SK-N-SH (cell line): ENCODE data around the gene EPHB2. TPM values are rescaled to one million over a fixed set of nuclear protein-coding genes. Genes with fewer than 3 reads are reported as not detected.

Experiments used
- CTCF ChIA-PET: fragments of 300-600, 350-600 bp; formaldehyde crosslinking; extraction: SDS; loops from one replicate; lab custom pipeline; 2021; lab: Yijun Ruan, JAX
- POLR2A ChIA-PET: fragments of 350-600 bp; sonication (Branson Sonifier 250); formaldehyde crosslinking; extraction: SDS; loops from one replicate; lab custom pipeline; 2020; ENCODE audit warnings: antibody characterized with exemption, inconsistent platforms; lab: Yijun Ruan, JAX
- DNase-seq: peaks from one replicate; pipeline ENCODE4 v3.0.0; 2012
- H2AFZ ChIP-seq: fragments of 200-600 bp; sonication (generic); 2 replicates; pipeline ENCODE4 v1.8.1; 2016; ENCODE audit warnings: antibody characterized with exemption, mild to moderate bottlenecking, low read depth
- H3F3A ChIP-seq: fragments of 200-600 bp; sonication (generic); replicated peaks from 2 replicates; pipeline ENCODE3; 2016; ENCODE audit warnings: antibody characterized with exemption, mild to moderate bottlenecking; ENCODE audit not compliant: insufficient read depth
- H3K27ac ChIP-seq, 2 experiments: fragments of 200-500 bp in 1 of 2; fragments of 200-600 bp in 1 of 2; sonication (Bioruptor generic) in 1 of 2; sonication (generic), shearing (Covaris generic) in 1 of 2; 2 replicates each; pipeline versions ENCODE4 v1.5.1 to v1.6.1; 2014 to 2016; ENCODE audit warnings: low read depth in 2 of 2, inconsistent platforms in 1 of 2, low read length in 1 of 2, mild to moderate bottlenecking in 1 of 2, mixed read lengths in 1 of 2
- H3K27me3 ChIP-seq: fragments of 200-600 bp; sonication (generic), shearing (Covaris generic); 2 replicates; pipeline ENCODE4 v1.6.1; 2016; ENCODE audit warnings: mixed run types; ENCODE audit not compliant: insufficient read depth
- H3K36me3 ChIP-seq, 2 experiments: fragments of 200-500 bp in 1 of 2; fragments of 200-600 bp in 1 of 2; sonication (Bioruptor generic) in 1 of 2; sonication (generic) in 1 of 2; replicated peaks in 1 of 2; 2 replicates each; pipeline versions ENCODE3 to v1.5.1; 2014 to 2016; ENCODE audit warnings: low read length in 1 of 2, mild to moderate bottlenecking in 1 of 2; ENCODE audit not compliant: insufficient read depth in 2 of 2, control insufficient read depth in 1 of 2
- H3K4me1 ChIP-seq, 2 experiments: fragments of 200-500 bp in 1 of 2; fragments of 200-600 bp in 1 of 2; sonication (Bioruptor generic) in 1 of 2; sonication (generic), shearing (Covaris generic) in 1 of 2; 2 replicates each; pipeline versions ENCODE4 v1.5.1 to v1.6.1; 2014 to 2016; ENCODE audit warnings: low read depth in 1 of 2, low read length in 1 of 2, mixed run types in 1 of 2; ENCODE audit not compliant: insufficient read depth in 2 of 2, control insufficient read depth in 1 of 2
- H3K4me2 ChIP-seq: fragments of 200-600 bp; sonication (generic), shearing (Covaris generic); 2 replicates; pipeline ENCODE4 v1.6.1; 2017; ENCODE audit warnings: mixed run types
- H3K4me3 ChIP-seq, 2 experiments: fragments of 200-500 bp in 1 of 2; fragments of 200-600 bp in 1 of 2; sonication (Bioruptor generic) in 1 of 2; sonication (generic), shearing (Covaris generic) in 1 of 2; 2 replicates each; pipeline versions ENCODE4 v1.5.1 to v1.8.1; 2014 to 2016; ENCODE audit warnings: low read depth in 2 of 2, inconsistent platforms in 1 of 2, low read length in 1 of 2, mild to moderate bottlenecking in 1 of 2, mixed read lengths in 1 of 2, moderate library complexity in 1 of 2
- H3K79me2 ChIP-seq: fragments of 200-600 bp; sonication (generic); 2 replicates; pipeline ENCODE4 v1.8.1; 2017; ENCODE audit warnings: mild to moderate bottlenecking; ENCODE audit not compliant: insufficient read depth
- H3K9ac ChIP-seq: fragments of 200-600 bp; sonication (generic); 2 replicates; pipeline ENCODE4 v1.6.1; 2017; ENCODE audit warnings: mixed run types
- H3K9me2 ChIP-seq: fragments of 200-600 bp; sonication (generic); 2 replicates; pipeline ENCODE4 v1.6.1; 2017; ENCODE audit warnings: mixed run types
- H3K9me3 ChIP-seq: fragments of 200-600 bp; sonication (generic); 2 replicates; pipeline ENCODE4 v1.6.1; 2017; ENCODE audit warnings: mixed run types, mild to moderate bottlenecking, moderate library complexity
- H4K20me1 ChIP-seq: fragments of 200-600 bp; sonication (generic); 2 replicates; pipeline ENCODE4 v1.6.1; 2017; ENCODE audit warnings: mild to moderate bottlenecking, mixed run types; ENCODE audit not compliant: insufficient read depth
- ELF1 ChIP-seq: IDR thresholded peaks from 2 replicates; pipeline ENCODE4 v1.4.0; 2012
- EP300 ChIP-seq, 2 experiments: IDR thresholded peaks; 2 replicates each; pipeline versions ENCODE4 v1.4.0 to v1.6.1; 2012; ENCODE audit warnings: borderline replicate concordance in 1 of 2, low read depth in 1 of 2, low read length in 1 of 2
- EZH2phosphoT487 ChIP-seq: fragments of 200-600 bp; sonication (generic); IDR thresholded peaks from 2 replicates; pipeline ENCODE4 v1.6.1; 2017; ENCODE audit warnings: low read depth, mixed run types, mild to moderate bottlenecking, antibody characterized with exemption, moderate library complexity, borderline replicate concordance
- FOSL2 ChIP-seq: IDR thresholded peaks from 2 replicates; pipeline ENCODE4 v1.4.0; 2012; ENCODE audit warnings: low read depth, mild to moderate bottlenecking, moderate library complexity, borderline replicate concordance
- FOXM1 ChIP-seq: IDR thresholded peaks from 2 replicates; pipeline ENCODE4 v1.4.0; 2012; ENCODE audit warnings: low read depth, mild to moderate bottlenecking
- GABPA ChIP-seq: IDR thresholded peaks from 2 replicates; pipeline ENCODE4 v1.4.0; 2012; ENCODE audit warnings: low read depth, mild to moderate bottlenecking
- GATA2 ChIP-seq: sonication (generic); formaldehyde crosslinking; IDR thresholded peaks from 2 replicates; pipeline ENCODE4 v1.5.0; 2020; ENCODE audit warnings: mild to moderate bottlenecking, missing genetic modification reagents
- IRF3 ChIP-seq: fragments of 150-350 bp; IDR thresholded peaks from 2 replicates; pipeline ENCODE4 v1.6.1; 2016; ENCODE audit warnings: mild to moderate bottlenecking, low read depth, low read length
- MAX ChIP-seq: IDR thresholded peaks from 2 replicates; pipeline ENCODE4 v1.4.0; 2012; ENCODE audit warnings: low read depth
- MEF2A ChIP-seq: IDR thresholded peaks from 2 replicates; pipeline ENCODE4 v1.4.0; 2012; ENCODE audit warnings: low read depth, borderline replicate concordance
- MXI1 ChIP-seq: IDR thresholded peaks from 2 replicates; pipeline ENCODE4 v1.6.1; 2012; ENCODE audit warnings: mild to moderate bottlenecking, low read depth, low read length, improper control_type of control experiment
- NFIC ChIP-seq: IDR thresholded peaks from 2 replicates; pipeline ENCODE4 v1.4.0; 2012; ENCODE audit warnings: borderline replicate concordance
- POLR2AphosphoS5 ChIP-seq: IDR thresholded peaks from 2 replicates; pipeline ENCODE4 v1.6.1; 2012; ENCODE audit warnings: low read depth, low read length
- RCOR1 ChIP-seq: fragments of 150-350 bp; IDR thresholded peaks from 2 replicates; pipeline ENCODE4 v1.6.1; 2017; ENCODE audit warnings: antibody characterized with exemption, low read length
- RXRA ChIP-seq: IDR thresholded peaks from 2 replicates; pipeline ENCODE4 v1.4.0; 2012; ENCODE audit warnings: low read depth, mild to moderate bottlenecking, borderline replicate concordance
- SIN3A ChIP-seq: IDR thresholded peaks from 2 replicates; pipeline ENCODE4 v1.6.1; 2012; ENCODE audit warnings: low read depth, mild to moderate bottlenecking, low read length, moderate library complexity, borderline replicate concordance
- SMC3 ChIP-seq: IDR thresholded peaks from 2 replicates; pipeline ENCODE4 v1.6.1; 2012; ENCODE audit warnings: low read depth, low read length, improper control_type of control experiment
- TAF1 ChIP-seq: IDR thresholded peaks from 2 replicates; pipeline ENCODE4 v1.6.1; 2012; ENCODE audit warnings: low read depth, mild to moderate bottlenecking, low read length, moderate library complexity, borderline replicate concordance
- TCF12 ChIP-seq: IDR thresholded peaks from 2 replicates; pipeline ENCODE4 v1.4.0; 2012
- TEAD4 ChIP-seq: IDR thresholded peaks from 2 replicates; pipeline ENCODE4 v1.4.0; 2012; ENCODE audit warnings: mild to moderate bottlenecking, borderline replicate concordance; ENCODE audit not compliant: insufficient read depth
- USF1 ChIP-seq: IDR thresholded peaks from 2 replicates; pipeline ENCODE4 v1.4.0; 2012; ENCODE audit warnings: low read depth, borderline replicate concordance
- USF2 ChIP-seq: fragments of 150-350 bp; IDR thresholded peaks from 2 replicates; pipeline ENCODE4 v1.6.1; 2017; ENCODE audit warnings: antibody characterized with exemption, low read length, low read depth, borderline replicate concordance
- YY1 ChIP-seq: IDR thresholded peaks from 2 replicates; pipeline ENCODE4 v1.4.0; 2012; ENCODE audit warnings: low read depth, mild to moderate bottlenecking
- ZBTB33 ChIP-seq: IDR thresholded peaks from 2 replicates; pipeline ENCODE4 v1.4.0; 2012; ENCODE audit warnings: low read depth, borderline replicate concordance
- WGBS: methylation state at CpG from one replicate; pipeline ENCODE4 v1.1.6; 2017; ENCODE audit warnings: low lambda C conversion rate; 5-methylcytosine and 5-hydroxymethylcytosine counted together
- polyA plus RNA-seq, 3 experiments: library from polyadenylated mRNA; depleted of rRNA; stranded (reverse); fragments of >200 nt; gene quantifications; 2 replicates each; pipeline ENCODE4 v1.2.3, GENCODE V29; 2012

The EPHB2 gene
- polyA plus RNA-seq, 1 of the 3 experiments (the other 2 are of a cell fraction), result 25.2 TPM

GRCh38 chr1:22949822-22950331 is 239.2 kb downstream of the EPHB2 start:
- H3K4me1 ChIP-seq, result no peaks in the 10 kb centered on the region; a peak in 1 of 4 replicates
- no peak for DNase-seq
- H3K79me2 ChIP-seq, result no peaks in the 10 kb centered on the region
- no peak overlapping the region for H3K9ac ChIP-seq
- no peaks in the 10 kb centered on the region for H4K20me1 ChIP-seq
- H3F3A ChIP-seq, result no peaks in the 10 kb centered on the region
- no peaks in the 10 kb centered on the region for H3K36me3 ChIP-seq
- H2AFZ ChIP-seq, result no peak overlapping the region
- CTCF ChIA-PET, result interaction anchor here (1.5 kb wide), 1 partner anchor 19 kb away, joined by 3 read pairs; no protein-coding TSS in a partner anchor
- POLR2A ChIA-PET, result no interaction called here
- peaks cover 32% of the 10 kb centered on the region for H3K27me3 ChIP-seq
- no peaks in the 10 kb centered on the region for H3K9me3 ChIP-seq
- TF ChIP-seq MAX, result no peak
- no peak for TF ChIP-seq ZBTB33
- no peak for TF ChIP-seq GABPA
- no peak for TF ChIP-seq SMC3
- no peak for TF ChIP-seq NFIC
- no peak for TF ChIP-seq EZH2phosphoT487
- TF ChIP-seq FOXM1, result no peak
- TF ChIP-seq RCOR1, result no peak
- TF ChIP-seq YY1, result no peak
- TF ChIP-seq RXRA, result no peak
- TF ChIP-seq TEAD4, result no peak
- no peak for TF ChIP-seq MEF2A
- no peak for TF ChIP-seq MXI1
- H3K4me2 ChIP-seq, result no peak overlapping the region
- no peak overlapping the region for H3K27ac ChIP-seq
- WGBS, result 59% methylated on average over 5 of the region's 5 CpGs
- no peaks in the 10 kb centered on the region for H3K9me2 ChIP-seq
- H3K4me3 ChIP-seq, result no peak overlapping the region

- Histone ChIP-seq H3K79me2 (no peaks in the 10 kb centered on the region), H3K27ac (no peak overlapping the region), H3K4me1 (no peaks in the 10 kb centered on the region; a peak in 1 of 4 replicates), H3K36me3 (no peaks in the 10 kb centered on the region), H3K9me2 (no peaks in the 10 kb centered on the region), H3K4me3 (no peak overlapping the region), H3K9me3 (no peaks in the 10 kb centered on the region), H3F3A (no peaks in the 10 kb centered on the region), H3K27me3 (peaks cover 36% of the 10 kb centered on the region), H3K4me2 (no peak overlapping the region), H3K9ac (no peak overlapping the region), H2AFZ (no peak overlapping the region), H4K20me1 (no peaks in the 10 kb centered on the region)
- ChIA-PET CTCF (interaction anchor here (3.5 kb wide), 1 partner anchor 13 kb away, joined by 20 read pairs; no protein-coding TSS in a partner anchor), POLR2A (no interaction called here)
- 46% methylated on average over 3 of the region's 3 CpGs for WGBS
- DNase-seq, result no peak
- no peak for TF ChIP-seq MXI1
- no peak for TF ChIP-seq IRF3
- TF ChIP-seq USF2, result no peak
- TF ChIP-seq GATA2 (CRISPR knock-in tag), result no peak
- TF ChIP-seq TAF1, result no peak
- no peak for TF ChIP-seq SMC3
- TF ChIP-seq POLR2AphosphoS5, result no peak
- no peak for TF ChIP-seq RXRA
- no peak for TF ChIP-seq ELF1
- no peak for TF ChIP-seq SIN3A
- no peak for TF ChIP-seq USF1
- no peak for TF ChIP-seq FOSL2
- no peak for TF ChIP-seq MAX
- no peak for TF ChIP-seq FOXM1
- TF ChIP-seq TCF12, result no peak
- no peak for TF ChIP-seq EP300 (IDR thresholded peaks at IDR 0.05; ENCODE audit: borderline replicate concordance in 1 of 2, low read depth in 1 of 2, low read length in 1 of 2)
Measured at GRCh38 chr1:22951796-22952195, 241.2 kb downstream of the EPHB2 start.
